HL-60/S4 treated with retinoic acid at 250 ng/mL for 4 days and 3 days (cell line): ENCODE measurements around the gene SNRPA.

Experiments used
- in situ Hi-C: fragments of 300-500 bp; cut with MboI; formaldehyde crosslinking; loops from 2 replicates; pipeline ENCODE4 v1.7.0; 2022; ENCODE audit warnings: low sequenced_read_pairs

The SNRPA gene

DNA sequence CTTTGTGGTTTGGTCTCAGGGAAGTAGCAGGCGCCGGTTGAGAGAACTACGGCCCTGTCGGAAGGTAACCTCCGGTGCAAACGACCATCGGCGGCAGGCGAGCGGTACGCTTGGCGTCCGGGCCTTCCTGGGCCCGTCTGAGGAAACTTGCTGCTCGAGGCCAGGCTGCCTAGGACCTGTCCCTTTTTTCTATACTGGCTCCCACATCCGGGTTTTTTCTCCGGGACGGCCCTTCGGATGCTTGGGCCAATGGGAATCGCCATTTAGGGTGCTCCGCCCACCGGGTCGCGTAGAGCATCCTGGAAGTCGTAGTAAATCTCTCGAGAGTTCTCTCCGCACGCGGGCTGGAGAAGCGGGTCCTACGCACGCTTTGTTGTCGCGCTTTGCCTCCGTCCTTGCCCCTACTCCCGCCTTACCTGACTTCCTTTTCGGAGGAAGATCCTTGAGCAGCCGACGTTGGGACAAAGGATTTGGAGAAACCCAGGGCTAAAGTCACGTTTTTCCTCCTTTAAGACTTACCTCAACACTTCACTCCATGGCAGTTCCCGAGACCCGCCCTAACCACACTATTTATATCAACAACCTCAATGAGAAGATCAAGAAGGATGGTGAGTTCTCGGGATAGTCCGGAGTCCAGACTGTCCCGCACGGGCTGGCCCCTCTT lies at the start of gene SNRPA:
Gene SNRPA (plus strand): TSS at position 330 of the 664 bp plus-strand sequence. CDS start 206 bp downstream, at position 536.
- in situ Hi-C loops: no loop called here

GRCh38 chr19:40701758-40702157 lies 49.2 kb upstream of the SNRPA start:
- in situ Hi-C loops: no loop called here

- in situ Hi-C loops: no loop called here
Measured at GRCh38 chr19:40702337-40703012, 48.5 kb upstream of the SNRPA start.

DNA sequence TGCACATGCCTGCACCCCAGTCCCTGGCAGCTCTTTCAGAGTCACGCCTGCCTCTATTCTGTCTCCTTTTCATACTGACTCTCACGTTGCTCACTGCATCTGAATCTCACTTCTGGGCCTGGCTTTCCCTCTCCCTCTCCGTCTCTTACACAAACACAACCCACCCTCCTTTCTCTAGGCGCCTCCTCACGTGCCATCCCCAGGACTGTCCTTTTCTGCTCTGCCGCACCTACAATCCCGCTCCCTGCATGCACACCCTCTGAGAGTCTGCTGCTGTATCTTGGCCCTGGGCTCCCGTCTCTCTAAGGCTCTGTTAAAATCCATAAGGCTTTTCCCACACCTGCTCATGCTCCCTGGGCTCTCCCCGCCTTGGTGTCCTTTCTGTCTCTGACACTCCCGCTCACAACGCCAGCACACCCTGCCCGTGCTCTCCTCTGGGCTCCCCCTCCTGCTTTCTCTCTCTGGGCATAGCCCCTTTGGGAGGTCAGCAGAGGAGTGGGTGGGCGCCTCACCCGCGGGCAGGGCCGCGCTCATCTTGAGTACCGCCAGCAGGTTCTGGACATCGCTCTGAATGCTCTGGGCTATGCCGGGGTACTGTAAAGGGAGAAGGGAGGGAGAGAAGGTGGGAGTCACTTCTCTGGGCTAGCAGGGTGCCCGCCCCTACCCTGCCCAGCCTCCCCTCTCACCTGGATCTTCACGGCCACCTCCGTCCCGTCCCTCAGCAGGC lies 47.8 kb upstream of the SNRPA start:
- in situ Hi-C loops: no loop called here

GRCh38 chr19:40704491-40705361 lies 46.3 kb upstream of the SNRPA start:
- in situ Hi-C loops: no loop called here

DNA sequence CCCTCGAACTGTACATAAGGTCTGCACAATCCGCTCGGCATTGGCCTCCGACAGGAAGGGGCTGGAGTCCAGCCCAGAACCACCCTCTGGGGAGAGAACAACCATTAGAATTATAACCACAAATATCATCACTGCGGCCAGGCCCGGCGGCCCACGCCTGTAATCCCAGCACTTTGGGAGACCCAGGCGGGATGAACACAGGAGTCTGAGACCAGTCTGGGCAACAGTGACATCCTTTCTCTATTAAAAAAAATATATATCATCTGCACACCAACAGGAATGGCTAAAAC lies 45.7 kb upstream of the SNRPA start:
- in situ Hi-C loops: no loop called here

GRCh38 chr19:40705950-40706619 lies 44.9 kb upstream of the SNRPA start:
- in situ Hi-C loops: no loop called here

- in situ Hi-C loops: no loop called here
Measured at GRCh38 chr19:40707615-40708014, 43.4 kb upstream of the SNRPA start.

DNA sequence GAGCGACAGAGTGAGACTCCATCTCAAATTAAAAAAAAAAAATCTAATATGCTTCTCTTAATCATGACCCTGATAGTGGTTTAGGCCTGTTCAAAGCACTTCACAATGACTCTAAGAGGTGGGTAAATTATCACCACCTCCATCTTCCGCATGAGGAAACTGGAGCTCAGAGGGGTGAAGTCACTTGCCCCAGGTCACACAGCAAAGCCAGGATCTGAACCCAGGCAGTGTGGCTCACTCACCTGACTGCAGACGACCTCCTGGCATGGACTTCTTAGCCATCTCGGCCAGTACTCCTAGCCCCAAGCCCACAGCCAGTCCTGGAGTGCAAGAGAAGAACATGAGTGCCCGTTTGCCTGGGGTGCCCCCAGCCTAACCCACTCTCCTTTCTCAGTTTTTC lies 41.2 kb upstream of the SNRPA start:
- in situ Hi-C loops: no loop called here

DNA sequence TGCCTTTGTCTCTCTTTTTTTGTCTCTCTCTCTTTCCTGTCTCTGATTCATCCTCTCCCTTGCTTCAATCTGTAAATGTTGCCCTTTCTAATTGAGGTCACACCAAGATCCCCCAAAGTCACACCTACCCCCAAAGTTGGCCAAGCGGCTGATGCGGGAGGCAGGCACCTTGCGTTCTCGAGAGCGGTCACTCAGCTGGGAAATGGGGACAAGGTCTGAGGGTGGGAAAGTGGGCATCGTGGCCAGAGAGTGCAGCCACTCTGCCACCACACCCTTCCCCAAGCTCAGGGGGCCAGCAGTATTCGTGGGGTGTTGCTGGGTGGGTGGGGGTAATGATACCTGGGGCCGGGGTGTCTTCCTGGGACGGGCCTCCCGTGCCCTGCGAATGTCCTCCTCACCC lies 37.1 kb upstream of the SNRPA start:
- in situ Hi-C loops: no loop called here

GRCh38 chr19:40714441-40715299 lies 36.3 kb upstream of the SNRPA start:
- in situ Hi-C loops: no loop called here

GRCh38 chr19:40716031-40716481 lies 34.9 kb upstream of the SNRPA start:
- in situ Hi-C loops: no loop called here

GRCh38 chr19:40716482-40717324 lies 34.3 kb upstream of the SNRPA start, which contains the start of the genes COQ8B and ITPKC:
COQ8B (minus strand) TSS chr19:40716886; CDS start chr19:40714632, 2,254 bp downstream.
ITPKC (plus strand) TSS chr19:40717112; CDS start chr19:40717136, 24 bp downstream.
- in situ Hi-C loops: no loop called here

GRCh38 chr19:40717325-40717879 lies 33.6 kb upstream of the SNRPA start:
- in situ Hi-C loops: no loop called here

DNA sequence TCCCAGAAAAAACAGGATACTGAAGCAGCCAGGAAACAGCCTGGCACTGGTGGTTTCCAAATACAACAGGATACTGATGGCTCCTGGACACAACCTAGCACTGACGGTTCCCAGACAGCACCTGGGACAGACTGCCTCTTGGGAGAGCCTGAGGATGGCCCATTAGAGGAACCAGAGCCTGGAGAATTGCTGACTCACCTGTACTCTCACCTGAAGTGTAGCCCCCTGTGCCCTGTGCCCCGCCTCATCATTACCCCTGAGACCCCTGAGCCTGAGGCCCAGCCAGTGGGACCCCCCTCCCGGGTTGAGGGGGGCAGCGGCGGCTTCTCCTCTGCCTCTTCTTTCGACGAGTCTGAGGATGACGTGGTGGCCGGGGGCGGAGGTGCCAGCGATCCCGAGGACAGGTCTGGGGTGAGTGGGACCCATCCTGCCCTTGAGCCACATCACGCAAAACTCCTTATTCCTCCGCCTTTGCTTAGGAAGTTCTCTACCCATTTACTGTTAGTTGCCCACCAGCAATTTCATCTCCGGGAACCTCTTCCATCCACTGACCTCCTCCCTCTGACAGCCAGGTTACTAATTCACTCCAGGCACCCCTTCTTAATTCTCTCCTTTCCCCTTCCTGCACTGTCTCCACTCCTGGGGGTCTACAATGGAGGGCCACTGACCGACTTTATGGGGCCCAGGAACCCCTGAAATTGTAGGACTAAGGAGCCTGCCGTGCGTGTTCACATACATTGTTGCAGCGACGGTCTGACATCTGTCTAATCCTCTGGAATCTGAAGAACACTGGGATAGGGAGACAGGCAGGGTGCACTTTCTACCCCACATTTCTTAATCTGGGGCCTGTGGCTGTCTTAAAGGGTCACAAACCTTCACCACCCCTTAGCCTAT lies 32.9 kb upstream of the SNRPA start:
- in situ Hi-C loops: no loop called here

- in situ Hi-C loops: no loop called here
Measured at GRCh38 chr19:40718774-40719391, 32.1 kb upstream of the SNRPA start.

- in situ Hi-C loops: no loop called here
Measured at GRCh38 chr19:40719414-40719894, 31.5 kb upstream of the SNRPA start.
